Activated T-cell treated with anti-CD3 and anti-CD28 coated beads, Interleukin-2, amount 50 U/mL, for 1 hour (primary cell): ENCODE data around the gene PPP1R3E.
"Not testable (repeated sequence)": the region's sequence is repeated elsewhere in the genome, so short reads cannot be mapped to it uniquely, and the experiment has no call there.

Experiments used
- DNase-seq: peaks from one replicate; pipeline ENCODE4 v3.0.0-alpha.2; 2020

PPP1R3E gene, protein sequence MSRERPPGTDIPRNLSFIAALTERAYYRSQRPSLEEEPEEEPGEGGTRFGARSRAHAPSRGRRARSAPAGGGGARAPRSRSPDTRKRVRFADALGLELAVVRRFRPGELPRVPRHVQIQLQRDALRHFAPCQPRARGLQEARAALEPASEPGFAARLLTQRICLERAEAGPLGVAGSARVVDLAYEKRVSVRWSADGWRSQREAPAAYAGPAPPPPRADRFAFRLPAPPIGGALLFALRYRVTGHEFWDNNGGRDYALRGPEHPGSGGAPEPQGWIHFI

GRCh38 chr14:23302290-23303225 lies at the start of gene PPP1R3E:
Gene PPP1R3E (minus strand): TSS chr14:23302859. CDS start chr14:23302576, 283 bp downstream.
- DNase-seq, result peak; percentile 85

DNA sequence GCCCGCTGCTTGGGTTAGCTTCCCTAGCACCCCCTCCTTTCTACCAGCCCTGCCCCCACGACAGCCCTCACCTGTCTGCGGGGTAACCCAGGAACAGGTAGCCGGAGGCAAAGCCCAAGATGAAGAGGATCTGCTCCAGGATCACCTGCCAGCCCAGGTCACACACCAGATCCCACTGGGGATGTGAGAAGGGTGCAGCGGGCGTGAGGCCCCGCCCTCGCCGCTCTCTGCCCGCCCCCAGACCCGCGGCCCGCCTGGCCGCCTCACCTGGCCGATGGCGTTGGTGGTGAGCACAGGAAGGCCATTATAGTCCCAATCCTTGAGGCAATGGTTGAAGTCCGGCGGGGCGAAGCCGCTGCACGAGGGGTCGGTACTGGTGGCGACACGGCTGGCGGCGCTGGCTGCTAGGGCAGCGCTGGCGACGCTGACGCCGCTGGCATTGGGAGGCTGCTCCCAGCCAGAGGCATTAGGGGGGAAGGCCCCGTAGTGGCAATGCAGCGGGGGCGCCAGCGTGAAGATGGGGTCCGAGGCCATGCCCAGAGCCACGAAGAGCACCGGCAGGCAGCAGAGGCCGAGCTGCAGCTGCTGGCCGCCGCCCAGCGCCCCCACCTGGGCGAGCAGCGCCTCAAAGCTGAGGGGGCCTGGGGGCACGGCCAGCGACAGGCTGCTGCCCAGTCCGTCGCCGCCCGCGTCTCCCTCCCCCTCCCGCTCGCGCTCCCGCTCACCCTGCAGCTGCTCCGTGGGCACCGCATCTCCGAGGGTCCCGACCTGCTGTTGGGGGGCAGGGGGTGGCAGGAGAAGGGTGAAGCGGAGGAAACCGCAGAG lies 49.2 kb upstream of the PPP1R3E start:
- DNase-seq, result peak; percentile 25

DNA sequence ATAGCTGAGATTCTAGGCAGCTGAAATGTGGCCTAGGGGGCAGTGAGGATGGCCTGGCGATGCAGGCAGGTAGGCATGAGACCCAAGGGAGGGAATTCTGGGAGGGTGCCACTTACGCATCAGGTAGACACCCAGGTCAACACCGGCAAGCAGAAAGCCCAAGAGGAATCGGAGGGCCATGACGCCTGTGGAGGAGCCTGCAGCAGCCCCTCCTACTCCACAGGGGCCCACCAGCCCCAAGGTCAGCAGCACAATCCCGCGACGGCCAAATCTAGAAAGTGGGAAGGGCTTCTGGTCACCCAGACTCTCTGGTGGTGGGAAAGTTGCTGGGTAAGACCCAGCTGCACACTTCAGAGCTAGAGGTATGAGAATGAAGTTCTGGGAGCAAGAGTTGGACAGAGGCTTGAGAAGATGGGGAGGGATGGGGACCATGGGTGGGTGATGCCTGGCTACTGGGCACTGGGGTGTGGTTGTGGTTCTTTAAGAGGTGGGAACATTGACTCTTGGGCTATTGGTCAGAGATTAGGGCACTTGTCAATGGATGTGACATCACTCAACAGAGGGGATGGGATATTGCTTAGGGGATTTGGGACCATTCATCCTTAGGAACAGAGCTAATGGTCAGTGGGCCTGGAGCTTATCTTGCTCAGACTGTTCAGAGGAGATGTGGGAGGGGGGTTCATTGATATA lies 46.6 kb upstream of the PPP1R3E start:
- no peak for DNase-seq

- no peak for DNase-seq
Measured at GRCh38 chr14:23348297-23348655, 45.6 kb upstream of the PPP1R3E start.

GRCh38 chr14:23347406-23348296 lies 45.0 kb upstream of the PPP1R3E start:
- DNase-seq, result no peak

DNA sequence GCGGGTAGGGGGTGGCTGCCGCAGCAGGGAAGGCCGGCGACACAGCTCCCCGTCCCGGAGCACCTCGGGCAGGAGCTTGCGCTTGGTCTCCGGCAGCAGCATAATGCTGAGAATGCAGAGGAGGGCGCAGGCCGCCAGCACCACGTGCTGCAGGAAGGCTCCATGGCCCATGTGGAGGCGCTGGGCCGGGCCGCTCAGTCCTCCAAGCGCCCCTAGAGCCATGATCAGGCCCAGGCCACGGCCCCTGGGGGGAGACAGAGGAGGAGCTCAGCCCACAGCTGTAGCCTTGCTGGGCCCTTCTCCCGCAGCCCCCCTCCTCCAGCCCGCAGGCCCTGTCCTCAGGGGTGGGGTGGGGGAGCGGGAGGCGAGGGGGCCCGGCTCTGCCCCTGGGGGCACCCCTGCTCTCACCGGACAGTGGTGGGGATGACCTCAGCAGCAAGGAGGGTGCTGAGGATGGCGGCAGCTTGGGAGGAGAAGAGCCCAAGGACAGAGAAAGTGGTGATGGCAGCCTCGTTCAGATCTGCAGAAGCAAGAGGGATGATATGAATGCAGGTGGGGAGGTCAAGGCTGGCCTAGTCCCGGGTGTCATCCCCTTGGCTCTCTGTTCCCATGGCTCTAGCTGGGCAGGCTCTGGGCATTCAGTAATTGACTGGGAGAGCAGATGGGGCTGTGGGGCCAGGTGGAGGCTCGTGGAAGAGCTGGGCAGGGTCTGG lies 44.2 kb upstream of the PPP1R3E start:
- DNase-seq, result no peak

- no peak for DNase-seq
Measured at GRCh38 chr14:23345987-23346692, 43.5 kb upstream of the PPP1R3E start.

- no peak for DNase-seq
Measured at GRCh38 chr14:23344481-23344880, 41.8 kb upstream of the PPP1R3E start.

DNA sequence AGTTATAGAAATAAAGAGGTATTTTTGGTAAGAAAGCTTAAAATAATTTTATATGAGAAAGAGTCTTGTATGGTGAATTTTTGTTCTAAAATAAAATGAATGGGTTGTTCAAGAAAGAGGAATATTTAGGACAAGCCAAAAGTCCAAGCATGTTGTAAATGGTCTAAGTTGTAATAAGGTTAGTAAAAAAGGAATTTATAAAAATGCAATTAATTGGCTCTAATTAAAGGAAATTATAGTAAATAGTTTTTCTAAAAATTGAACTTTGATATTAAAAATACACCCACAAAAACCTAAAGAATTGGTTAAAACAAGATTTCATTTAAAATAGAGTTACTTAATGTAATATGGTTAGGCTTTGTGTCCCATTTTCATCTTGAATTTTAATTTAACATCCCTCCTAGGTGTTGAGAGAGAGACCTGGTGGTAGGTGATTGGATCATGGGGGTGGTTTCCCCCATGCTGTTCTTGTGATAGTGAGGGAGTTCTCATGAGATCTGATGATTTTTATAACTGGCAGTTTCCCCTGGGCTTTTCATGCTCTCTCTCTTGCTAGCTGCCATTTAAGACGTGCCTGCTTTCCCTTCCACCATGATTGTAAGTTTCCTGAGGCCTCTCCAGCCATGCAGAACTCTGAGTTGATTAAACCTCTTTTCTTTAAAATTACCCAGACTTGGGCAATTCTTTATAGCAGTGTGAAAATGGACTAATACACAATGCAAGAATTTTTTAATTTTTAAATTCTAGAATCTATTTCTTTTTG lies 37.0 kb upstream of the PPP1R3E start:
- no peak for DNase-seq

DNA sequence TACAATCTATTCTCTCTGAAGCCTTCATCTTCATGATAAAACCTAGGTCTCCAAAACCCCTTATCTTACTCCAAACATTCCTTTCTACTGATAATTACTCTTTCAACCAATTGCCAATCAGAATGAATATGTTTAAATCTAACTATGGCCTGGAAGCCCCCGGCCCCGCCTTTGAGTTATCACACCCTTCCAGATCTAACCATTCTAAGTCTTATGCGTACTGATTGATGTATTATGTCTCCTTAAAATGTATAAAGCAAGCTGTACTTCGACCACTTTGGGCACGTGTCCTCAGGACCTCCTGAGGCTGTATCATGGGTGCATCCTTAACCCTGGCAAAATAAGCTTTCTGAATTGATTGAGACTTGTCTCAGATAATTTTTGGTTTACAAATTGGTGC lies 33.0 kb upstream of the PPP1R3E start:
- DNase-seq, result no peak

- DNase-seq, result peak; percentile 44
Measured at GRCh38 chr14:23327947-23328744, 25.5 kb upstream of the PPP1R3E start.

DNA sequence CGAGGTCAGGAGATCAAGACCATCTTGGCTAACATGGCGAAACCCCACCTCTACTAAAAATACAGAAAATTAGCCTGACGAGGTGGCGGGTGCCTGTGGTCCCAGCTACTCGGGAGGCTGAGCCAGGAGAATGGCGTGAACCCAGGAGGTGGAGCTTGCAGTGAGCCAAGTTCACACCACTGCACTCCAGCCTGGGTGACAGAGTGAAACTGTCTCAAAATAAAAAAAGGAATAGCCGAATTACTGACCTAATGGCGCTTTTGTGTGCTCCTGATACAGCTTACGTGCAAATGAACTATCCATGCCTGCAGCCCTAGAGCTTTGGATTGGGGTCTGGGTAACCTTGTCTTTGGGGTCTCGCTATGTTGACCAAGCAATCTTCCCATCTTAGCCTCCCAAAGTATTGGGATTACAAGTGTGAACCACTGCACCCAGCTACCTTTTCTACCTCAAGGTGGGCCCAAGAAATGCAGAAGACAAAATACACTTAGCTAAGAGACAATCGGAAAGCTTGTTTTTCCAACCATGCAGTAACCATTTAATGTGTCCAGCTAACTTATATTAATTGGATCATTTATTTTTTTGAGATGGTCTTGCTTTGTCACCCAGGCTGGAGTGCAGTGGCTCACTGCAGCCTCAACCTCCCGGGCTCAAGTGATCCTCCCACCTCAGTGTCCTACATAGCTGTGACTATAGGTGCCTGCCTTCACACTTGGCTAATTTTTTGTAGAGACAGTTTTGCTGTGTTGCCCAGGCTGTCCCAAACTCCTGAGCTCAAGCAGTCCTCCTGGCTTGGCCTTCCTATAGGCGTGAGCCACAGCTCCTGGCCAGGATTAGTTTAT lies 24.1 kb upstream of the PPP1R3E start:
- no peak for DNase-seq

DNA sequence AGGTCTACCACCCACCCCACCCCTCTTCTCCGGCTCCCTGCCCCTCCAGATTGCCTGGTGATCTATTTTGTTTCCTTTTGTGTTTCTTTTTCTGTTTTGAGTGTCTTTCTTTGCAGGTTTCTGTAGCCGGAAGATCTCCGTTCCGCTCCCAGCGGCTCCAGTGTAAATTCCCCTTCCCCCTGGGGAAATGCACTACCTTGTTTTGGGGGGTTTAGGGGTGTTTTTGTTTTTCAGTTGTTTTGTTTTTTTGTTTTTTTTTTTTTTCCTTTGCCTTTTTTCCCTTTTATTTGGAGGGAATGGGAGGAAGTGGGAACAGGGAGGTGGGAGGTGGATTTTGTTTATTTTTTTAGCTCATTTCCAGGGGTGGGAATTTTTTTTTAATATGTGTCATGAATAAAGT lies 23.1 kb upstream of the PPP1R3E start:
- not testable (repeated sequence) for DNase-seq

- no peak for DNase-seq
Measured at GRCh38 chr14:23324993-23325392, 22.3 kb upstream of the PPP1R3E start.

DNA sequence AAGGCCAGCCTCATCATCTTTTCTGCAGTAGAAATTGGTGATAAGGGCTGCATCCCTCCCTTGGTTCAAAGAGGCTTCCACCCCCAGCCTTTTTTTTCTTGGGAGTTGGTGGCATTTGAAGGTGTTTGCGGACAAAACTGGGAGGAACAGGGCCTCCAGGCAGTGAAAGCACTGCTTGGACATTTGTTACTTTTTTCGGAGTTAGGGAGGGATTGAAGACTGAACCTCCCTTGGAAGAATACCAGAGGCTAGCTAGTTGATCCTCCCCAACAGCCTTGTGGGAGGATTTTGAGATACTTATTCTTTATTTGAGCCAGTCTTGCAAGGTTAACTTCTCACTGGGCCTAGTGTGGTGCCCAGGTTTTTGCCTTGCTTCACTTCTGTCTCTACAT lies 21.8 kb upstream of the PPP1R3E start:
- no peak for DNase-seq

DNA sequence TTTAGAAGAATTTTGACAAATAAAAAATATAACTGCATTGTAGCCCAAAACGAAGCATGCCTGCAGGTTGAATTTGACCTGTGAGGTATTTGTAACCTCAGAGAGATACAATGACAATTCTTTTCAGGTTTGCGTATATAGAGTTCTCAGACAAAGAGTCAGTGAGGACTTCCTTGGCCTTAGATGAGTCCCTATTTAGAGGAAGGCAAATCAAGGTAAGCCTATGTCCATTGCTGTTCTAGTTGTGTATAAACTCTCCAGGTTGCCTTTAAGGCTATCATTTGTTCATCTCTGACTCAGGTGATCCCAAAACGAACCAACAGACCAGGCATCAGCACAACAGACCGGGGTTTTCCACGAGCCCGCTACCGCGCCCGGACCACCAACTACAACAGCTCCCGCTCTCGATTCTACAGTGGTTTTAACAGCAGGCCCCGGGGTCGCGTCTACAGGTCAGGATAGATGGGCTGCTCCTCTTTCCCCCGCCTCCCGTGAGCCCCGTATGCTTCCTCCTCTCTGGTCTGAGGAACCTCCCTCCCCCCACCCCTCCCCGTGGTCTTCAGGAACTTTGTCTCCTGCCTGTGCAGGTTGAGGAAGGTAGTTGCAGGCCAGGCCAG lies 21.3 kb upstream of the PPP1R3E start:
- no peak for DNase-seq
